SIG-M5 treated with dmso at 0.1 percent for 504 hours (cell line): ENCODE results near the gene PPP5C.
"Not testable (repeated sequence)": the region's sequence is repeated elsewhere in the genome, so short reads cannot be mapped to it uniquely, and the experiment has no call there.

Experiments used
- DNase-seq: peaks from one replicate; lab custom pipeline; 2025; ENCODE audit not compliant: unreplicated experiment; lab: John Stamatoyannopoulos, UW

PPP5C gene

DNA sequence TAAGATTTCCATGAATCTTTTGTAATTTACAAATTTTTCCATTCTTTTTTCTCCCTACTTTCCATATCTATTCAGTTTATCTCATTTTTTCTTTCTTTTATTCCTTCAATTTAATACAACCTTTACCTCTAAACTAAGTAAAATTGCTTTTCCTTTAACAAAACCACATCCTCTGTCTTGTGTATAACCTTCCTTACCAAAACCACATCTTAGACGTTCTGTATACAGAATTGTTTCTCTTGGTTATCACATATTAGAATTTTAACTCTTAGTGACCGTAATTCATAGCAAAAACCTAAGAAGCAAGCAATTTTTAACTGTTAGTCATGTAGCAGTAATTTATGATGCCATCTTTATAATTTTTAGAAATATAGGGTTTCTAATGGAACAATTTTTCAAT lies 15.0 kb downstream of the PPP5C start:
- DNase-seq = no peak

GRCh38 chr19:46364359-46364758 lies 17.5 kb downstream of the PPP5C start:
- no peak for DNase-seq

- DNase-seq = no peak
These were observed 18.7 kb downstream of the PPP5C start for GRCh38 chr19:46365561-46365960.

- DNase-seq = no peak
These were observed 19.9 kb downstream of the PPP5C start for GRCh38 chr19:46366620-46367292.

DNA sequence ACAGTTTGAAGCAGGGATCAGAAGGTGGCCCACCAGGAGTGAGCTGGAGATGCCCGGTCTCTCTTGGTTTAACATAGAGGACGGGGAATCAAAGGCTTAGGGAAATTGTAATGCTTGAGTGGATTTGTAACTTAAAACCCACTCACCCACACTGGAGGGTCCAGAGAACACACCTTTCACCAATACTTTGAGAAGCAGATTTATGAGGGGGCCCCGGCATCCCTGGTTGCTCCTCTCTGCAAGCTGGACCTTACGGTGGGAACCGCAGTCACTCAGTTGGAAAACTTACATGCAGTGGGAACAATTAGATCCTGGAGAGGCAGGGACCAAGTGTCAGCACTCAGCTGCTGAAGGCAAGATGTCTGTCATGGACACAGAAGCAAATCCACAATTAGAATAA lies 20.5 kb downstream of the PPP5C start:
- DNase-seq = no peak

DNA sequence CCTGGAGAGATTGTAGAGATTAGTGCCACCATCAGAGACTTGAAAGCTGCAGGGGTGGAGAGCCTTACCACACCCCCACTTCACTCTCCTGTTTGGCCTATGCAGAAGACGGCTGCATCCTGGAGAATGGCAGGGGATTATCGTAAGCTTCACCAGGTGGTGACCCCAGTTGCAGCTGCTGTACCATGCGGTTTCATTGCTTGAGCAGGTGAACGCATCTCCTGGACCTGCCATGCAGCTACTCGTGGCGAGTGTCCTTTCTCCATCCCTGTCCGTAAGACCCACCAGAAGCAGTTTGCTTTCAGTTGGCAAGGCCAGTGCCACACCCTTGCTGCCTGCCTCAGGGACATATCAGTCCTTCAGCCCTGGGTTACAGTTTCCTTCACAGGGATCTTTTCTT lies 21.2 kb downstream of the PPP5C start:
- no peak for DNase-seq

DNA sequence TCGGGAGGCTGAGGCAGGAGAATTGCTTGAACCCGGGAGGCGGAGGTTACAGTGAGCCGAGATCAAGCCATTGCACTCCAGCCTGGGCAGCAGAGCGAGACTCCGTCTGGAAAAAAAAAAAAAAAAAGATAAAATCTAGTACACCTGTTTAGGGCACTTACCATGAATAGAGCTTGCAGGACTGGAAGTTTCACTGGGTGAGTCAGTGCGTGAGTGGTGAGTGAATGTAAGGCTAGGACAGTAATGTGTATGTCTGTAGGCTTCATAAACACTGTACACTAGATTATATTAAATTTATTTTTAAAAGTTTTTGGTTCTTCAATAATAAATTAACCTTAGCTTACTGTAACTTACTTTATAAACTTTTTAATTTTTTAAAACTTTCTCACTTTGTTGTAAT lies 22.9 kb downstream of the PPP5C start:
- DNase-seq = no peak

GRCh38 chr19:46371371-46371901 lies 24.5 kb downstream of the PPP5C start:
- DNase-seq = no peak

DNA sequence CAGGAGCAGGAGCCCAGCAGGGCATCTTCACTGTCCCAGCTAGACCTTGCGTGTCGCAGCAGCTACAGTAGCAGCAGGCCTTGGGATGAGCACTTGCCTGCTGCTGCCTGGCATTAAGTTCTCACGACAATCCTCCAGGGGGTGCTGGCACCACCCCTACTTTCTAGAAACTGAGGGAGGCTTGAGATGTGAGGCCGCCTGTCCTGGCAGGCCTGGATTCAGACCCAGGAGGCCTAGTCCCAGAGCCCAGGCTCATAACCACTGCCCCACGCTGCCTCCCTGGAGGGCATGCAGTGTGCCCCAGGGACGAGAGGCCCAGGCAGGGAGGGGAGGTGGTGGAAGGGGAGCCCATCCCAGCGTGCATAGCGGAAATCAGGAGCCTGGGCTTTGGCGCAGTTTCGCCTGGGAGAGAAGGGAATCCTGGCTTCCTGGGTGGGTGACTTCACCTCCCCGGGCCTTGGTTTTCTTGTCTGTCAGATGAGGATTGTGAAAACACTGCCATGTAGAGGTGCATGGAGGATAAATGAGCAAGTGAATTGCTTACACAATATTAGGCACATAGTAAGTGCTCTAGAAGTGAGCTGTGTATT lies 26.1 kb downstream of the PPP5C start:
- DNase-seq = no peak

- DNase-seq = peak; percentile 68
These were observed 26.8 kb downstream of the PPP5C start for GRCh38 chr19:46373491-46374359.

GRCh38 chr19:46374536-46375475 lies 27.9 kb downstream of the PPP5C start:
- no peak for DNase-seq

DNA sequence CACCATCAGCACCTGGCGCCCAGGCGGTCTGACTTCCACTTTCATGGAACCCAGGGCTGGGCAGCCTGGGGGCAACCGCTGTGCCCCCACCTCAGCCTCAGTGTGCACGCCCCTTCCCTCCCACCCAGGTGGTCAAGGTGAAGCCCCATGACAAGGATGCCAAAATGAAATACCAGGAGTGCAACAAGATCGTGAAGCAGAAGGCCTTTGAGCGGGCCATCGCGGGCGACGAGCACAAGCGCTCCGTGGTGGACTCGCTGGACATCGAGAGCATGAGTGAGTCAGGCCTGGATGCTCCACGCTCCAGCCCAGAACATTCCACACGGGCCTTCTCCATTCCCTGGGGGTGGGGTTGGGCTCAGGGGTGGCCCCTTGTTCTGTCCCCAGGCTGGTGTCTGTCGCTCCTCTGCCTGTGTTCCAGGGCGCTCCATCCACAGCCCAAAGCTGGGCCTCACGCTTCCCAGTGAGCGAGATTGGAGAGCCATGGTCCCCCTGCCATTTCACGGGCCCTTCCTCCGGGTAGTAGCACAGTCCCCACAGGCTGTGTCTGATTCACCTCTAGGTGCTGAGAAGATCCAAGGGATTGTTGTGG lies 28.7 kb downstream of the PPP5C start:
- not testable (repeated sequence) for DNase-seq

GRCh38 chr19:46376241-46377153 lies 29.6 kb downstream of the PPP5C start:
- DNase-seq = no peak

- no peak for DNase-seq
These were observed 31.4 kb downstream of the PPP5C start for GRCh38 chr19:46378268-46378667.

GRCh38 chr19:46380690-46381089 lies 33.8 kb downstream of the PPP5C start:
- DNase-seq = no peak

GRCh38 chr19:46381346-46381745 lies 34.5 kb downstream of the PPP5C start:
- no peak for DNase-seq

- no peak for DNase-seq
These were observed 35.0 kb downstream of the PPP5C start for GRCh38 chr19:46381756-46382345.

- no peak for DNase-seq
These were observed 36.4 kb downstream of the PPP5C start for GRCh38 chr19:46383171-46383815.
